GM18870 (cell line): ENCODE data around the gene FLYWCH2.
"Not testable (repeated sequence)": the region's sequence is repeated elsewhere in the genome, so short reads cannot be mapped to it uniquely, and the experiment has no call there.

ENCODE experiments used
- ATAC-seq: cut with Tn5 transposase; IDR thresholded peaks from one replicate; pipeline ENCODE4 v1.9.1; 2021; ENCODE audit warnings: moderate library complexity; ENCODE audit not compliant: unreplicated experiment

Gene FLYWCH2

DNA sequence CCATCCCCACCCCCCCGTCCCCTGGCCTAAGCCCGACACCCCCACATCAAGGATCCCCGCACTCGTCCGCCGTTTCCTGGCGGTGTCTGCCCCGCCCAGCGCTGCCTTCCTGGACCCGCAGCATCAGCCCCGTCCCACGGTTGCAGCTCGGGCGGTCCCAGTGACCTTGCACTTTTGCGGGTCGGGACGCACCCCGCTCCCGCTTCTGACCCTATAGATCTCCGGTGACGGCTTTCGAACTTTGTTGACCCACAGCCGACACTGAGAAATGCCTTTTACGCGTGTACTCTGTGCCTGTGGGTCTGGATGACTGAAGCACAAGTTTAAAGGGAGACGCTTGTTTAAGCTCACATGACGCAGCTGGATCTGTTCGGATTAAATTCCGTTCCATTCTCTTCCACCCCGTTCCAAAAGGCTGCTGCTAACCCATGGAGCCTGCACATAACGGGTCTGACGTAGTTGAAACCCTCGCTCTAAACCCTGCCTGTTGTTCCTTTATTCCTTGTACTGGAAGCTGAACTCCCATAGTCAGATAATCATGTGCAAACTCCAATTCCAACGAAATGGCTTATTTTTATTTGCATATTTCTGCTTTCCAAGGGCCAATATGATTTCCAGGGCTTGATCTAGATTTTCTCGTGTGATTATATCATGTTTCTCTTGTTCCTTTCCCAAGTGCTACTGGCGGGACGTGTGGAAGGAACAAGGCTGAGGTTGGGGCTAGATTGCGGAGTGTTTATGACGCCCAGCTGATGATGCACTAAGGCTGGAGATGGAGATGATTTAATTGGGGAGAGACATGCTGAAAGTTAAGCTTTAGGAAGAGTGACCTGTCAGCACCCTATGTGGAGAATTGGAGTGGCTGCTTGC lies 29.6 kb downstream of the FLYWCH2 start:
- ATAC-seq = no peak

DNA sequence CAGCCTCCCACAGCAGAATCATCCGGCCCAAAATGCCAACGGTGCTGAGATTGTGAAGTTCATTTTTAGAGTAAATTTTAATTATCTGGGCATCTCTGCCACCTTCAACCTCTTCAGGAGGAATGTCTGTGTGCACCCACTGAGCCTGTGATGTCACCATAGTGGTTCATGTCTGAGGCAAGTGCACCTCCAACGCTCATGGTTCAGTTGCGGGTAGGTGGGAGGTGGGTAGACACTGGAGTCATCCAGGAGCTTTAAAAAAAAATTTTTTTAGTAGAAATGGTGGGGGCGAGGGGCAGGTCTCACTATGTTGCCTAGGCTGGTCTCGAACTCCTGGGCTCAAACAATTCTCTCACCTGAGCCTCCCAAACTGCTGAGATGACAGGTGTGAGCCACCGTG lies 30.6 kb downstream of the FLYWCH2 start:
- ATAC-seq = no peak

DNA sequence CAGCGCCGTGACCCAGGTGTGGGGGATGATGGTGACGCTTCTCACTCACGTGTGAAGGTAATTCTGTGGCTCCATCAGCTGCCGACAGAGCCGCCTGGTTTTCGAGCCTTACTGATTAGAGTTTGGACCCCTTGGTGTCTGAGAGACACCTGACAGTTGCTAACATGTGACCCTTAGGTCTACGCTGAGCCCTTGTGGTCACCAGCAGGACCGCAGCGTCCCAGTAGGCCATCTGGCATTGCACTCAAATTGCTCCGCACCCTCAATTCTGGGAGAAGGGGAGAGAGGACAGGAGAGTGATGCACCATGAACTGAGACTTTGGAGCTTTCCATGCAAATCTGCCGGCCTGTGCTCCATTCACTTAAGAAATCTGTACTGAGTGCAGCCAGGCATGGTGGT lies 31.2 kb downstream of the FLYWCH2 start:
- ATAC-seq = no peak

DNA sequence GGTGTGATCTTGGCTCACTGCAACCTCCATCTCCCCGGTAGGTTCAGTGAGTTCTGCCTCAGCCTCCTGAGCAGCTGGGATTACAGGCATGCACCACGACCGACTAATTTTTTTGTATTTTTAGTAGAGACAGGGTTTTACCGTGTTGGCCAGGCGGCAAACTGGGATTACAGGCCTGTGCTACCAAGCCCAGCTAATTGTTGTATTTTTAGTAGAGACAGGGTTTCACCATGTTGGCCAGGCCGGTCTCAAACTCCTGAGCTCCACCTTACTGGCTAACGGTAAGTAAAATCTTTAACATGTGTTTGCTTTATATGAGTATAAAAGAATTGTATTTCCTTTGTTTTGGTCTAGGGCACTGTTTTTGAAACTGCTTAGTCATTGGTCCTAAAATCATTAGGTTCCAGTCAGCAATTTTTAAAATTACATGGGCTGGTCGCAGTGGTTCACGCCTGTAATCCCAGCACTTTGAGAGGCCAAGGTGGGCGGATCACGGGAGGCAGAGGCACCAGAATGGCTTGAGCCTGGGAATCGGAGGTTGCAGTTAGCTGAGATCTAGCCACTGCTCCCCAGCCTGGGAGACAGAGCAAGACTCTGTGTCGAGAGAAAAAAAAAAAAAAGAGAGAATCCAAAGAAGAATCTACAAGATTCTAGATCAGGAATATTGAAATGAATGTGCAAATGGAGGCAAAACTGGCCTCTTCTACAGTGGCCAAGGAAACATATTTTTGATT lies 32.3 kb downstream of the FLYWCH2 start:
- ATAC-seq = no peak

DNA sequence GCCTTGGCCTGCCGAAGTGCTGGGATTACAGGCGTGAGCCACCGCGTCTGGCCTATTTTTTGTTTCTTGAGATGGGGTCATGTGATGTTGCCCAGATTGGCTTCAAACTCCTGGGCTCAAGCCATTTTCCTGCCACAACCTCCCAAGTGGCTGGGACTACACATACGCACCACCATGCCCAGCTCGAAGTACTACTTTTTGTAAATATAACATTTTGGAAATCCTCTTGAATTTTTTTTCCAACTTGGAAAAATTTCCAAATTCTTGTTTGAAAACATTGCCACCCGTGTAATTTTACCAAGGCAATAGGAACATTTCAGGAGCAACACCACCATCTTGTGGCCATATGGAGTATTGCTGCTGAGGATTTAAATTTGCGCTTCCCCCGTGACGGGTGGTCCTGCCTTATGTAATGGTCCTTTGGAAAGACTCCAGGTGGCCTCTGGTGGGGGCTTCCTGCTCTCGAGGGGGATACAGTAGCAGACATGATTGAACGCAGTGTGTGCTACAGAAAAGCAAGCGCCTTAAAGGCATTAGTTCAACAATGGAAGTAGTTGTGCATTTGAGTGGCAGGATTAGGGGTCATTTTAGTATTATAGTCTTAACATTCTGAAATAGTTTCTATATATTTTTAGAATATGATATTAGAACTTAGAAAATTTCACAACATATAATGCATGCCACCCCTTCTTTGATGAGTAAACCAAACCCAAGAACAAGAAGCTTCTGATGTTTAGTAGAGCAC lies 36.7 kb downstream of the FLYWCH2 start:
- no peak for ATAC-seq

DNA sequence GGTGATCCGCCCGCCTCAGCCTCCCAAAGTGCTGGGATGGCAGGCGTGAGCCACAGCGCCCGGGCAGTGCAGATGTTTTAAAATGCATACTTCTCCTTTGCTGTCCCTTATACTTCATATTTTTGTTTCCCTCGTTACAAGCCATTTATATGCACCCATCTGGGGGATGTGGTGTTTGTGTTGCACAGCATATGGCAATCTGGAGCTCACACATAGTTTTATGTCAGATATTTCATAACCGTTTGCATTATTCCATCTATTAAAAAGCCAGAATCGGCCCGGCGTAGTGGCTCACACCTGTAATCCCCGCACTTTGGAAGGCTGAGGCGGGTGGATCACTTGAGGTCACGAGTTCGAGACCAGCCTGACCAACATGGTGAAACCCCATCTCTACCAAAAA lies 40.5 kb downstream of the FLYWCH2 start:
- ATAC-seq = no peak

DNA sequence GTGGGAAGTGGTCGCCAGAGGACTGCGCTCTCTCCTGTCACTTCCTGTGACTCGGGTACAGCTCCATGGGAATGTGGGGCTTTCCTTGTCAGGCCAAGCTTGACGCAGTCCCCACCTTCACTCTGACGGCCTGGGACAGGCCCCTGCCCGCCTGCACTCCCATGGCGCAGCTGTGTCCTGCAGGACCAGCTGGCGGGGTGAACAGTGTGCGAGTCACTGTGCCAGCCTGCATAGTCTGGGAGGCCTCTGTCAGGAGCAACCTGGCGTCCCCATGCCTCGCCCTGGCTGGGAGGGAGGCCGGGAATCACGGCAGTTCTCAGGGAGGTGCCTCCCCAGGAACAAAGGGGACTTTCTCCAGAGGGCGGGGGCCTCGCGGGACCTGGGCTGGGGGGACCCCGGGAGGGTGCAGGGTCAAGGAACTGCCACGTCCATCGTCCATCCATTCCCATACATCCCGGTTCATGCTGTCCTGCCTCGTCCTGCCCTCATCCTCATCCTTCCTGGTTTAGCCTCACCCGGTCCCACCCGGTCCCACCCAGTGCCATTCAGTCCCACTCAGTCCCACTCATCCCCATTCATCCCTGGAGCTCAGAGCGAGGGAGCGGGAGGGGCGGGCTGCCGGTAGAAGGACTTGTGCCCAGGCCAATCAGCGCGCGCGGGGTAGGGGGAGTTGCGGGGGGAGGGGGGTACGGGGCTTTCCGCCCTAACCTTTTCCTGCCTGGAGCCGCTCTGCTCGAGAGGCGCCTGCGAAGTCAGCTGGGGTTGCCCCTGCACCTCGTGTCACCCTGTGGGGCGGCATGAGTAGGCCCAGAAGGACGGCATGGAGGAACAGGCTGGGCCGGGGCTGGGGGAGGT lies 42.1 kb downstream of the FLYWCH2 start:
- no peak for ATAC-seq

DNA sequence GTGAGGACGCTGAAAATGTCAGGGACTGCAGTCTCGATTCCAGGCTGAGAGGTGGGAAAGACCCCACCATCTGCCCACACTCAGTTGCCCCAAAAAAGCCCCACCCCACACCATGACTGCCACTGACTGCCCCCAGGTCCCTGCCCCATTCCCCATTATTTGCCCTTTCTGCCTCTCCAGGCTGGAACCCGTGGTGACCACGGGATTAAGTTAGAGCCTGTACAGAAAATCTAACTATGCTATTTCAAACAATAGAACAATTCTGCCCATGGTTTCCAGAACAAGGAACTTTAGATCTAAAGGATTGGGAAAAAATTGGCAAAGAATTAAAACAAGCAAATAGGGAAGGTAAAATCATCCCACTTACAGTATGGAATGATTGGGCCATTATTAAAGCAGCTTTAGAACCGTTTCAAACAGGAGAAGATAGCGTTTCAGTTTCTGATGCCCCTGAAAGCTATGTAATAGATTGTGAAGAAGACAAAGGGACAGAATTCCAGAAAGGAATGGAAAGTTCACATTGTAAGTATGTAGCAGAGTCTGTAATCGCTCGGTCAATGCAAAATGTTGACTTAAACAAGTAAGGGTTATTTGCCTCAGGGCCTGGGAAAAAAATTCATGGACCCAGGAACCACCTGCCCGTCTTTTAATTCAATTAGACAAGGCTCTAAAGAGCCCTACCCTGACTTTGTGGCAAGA lies 43.1 kb downstream of the FLYWCH2 start:
- no peak for ATAC-seq

DNA sequence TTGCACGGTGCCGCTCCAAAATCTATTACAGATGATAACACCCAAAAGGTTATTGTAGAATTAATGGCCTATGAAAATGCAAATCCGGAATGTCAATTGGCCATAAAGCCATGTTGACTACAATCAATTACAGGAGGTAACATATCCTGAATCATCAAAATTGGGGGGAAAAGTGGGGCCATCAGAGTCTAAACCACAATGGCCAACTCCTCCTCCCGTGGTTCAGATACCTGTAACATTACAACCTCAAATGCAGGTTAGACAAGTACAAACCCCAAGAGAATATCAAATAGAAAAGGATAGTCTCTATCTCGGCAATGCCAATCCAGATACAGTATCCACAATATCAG lies 43.6 kb downstream of the FLYWCH2 start:
- ATAC-seq = no peak

DNA sequence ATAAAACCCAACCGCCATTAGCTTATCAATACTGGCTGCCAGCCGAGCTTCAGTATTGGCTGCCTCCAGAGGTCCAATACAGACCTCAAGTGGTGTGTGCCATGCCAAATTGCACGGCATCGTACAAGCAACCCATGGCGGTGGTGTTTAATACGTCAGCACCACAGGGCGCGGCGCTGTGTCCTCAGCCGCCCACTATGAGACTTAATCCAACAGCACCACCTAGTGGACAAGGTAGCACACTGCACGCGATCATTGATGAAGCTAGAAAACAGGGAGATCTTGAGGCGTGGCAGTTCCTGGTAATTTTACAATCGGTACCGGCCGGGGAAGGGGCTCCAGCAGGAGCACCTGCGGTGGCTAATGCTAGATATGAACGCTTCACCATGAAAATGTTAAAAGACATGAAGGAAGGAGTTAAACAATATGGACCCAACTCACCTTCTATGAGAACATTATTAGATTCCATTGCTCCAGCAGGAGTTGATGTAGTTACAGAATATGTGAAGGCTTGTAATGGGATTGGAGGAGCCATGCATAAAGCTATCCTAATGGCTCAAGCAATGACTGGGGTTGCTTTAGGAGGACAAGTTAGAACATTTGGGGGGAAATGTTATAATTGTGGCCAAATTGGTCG lies 44.1 kb downstream of the FLYWCH2 start:
- ATAC-seq = no peak

DNA sequence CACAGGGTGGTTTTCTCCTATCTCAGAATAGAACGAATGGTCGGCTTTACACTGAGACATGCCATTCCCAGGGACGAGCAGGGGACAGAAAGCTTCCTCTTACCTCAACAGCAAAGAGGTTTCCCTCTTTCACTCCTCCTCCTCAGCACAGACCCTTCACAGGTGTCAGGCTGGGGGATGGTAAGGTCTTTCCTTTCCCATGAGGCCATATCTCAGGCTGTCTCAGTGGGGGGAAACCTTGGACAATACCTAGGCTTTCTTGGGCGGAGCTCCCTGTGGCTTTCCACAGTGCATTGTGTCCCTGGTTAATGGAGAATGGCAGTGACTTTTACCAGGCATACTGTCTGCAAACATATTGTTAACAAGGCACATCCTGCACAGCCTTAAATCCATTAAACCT lies 45.1 kb downstream of the FLYWCH2 start:
- not testable (repeated sequence) for ATAC-seq

DNA sequence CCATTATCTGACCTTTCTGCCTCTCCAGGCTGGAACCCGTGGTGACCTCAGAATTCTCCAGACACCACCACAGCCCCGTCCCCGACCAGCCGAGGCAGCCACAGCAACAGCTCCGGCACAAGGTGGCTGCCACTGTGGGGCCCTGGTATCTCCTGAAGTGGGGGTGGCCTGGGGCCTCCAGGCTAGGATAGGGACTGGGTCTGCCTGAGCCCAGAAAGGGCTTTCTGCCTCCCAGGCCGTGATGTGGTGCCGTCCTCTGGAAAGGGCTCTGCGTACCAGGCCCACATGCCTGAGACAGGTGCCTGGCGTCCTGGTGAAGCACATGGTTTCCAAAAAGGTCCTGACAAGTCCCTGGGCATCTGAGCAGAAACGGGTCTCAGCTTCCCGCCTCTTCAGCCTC lies 45.8 kb downstream of the FLYWCH2 start:
- no peak for ATAC-seq

DNA sequence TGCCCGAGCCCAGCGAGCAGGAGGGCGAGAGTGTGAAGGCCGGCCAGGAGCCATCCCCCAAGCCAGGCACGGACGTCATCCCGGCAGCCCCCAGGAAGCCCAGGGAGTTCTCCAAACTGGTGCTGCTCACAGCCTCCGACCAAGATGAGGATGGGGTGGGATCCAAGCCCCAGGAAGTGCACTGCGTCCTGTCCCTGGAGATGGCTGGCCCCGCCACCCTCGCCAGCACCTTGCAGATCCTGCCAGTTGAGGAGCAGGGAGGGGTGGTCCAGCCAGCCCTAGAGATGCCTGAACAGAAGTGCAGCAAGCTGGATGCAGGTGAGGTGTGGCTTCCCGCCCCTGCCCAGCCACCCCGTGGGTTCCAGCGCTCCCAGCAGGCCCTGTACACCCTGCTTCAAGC lies 46.7 kb downstream of the FLYWCH2 start:
- no peak for ATAC-seq

DNA sequence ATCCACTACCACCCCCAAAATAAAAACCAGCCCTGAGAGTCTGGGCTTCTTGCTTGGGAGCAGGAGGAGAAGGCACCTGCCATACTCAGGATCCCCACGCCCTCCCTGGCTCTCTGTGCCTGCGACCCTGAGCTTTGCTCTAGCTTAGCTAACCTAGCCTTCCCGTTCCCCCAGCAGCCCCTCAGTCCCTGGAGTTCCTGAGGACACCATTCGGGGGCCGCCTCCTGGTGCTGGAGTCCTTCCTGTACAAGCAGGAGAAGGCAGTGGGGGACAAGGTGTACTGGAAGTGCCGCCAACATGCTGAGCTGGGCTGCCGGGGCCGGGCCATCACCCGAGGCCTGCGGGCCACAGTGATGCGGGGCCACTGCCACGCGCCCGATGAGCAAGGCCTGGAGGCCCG lies 47.2 kb downstream of the FLYWCH2 start:
- no peak for ATAC-seq

DNA sequence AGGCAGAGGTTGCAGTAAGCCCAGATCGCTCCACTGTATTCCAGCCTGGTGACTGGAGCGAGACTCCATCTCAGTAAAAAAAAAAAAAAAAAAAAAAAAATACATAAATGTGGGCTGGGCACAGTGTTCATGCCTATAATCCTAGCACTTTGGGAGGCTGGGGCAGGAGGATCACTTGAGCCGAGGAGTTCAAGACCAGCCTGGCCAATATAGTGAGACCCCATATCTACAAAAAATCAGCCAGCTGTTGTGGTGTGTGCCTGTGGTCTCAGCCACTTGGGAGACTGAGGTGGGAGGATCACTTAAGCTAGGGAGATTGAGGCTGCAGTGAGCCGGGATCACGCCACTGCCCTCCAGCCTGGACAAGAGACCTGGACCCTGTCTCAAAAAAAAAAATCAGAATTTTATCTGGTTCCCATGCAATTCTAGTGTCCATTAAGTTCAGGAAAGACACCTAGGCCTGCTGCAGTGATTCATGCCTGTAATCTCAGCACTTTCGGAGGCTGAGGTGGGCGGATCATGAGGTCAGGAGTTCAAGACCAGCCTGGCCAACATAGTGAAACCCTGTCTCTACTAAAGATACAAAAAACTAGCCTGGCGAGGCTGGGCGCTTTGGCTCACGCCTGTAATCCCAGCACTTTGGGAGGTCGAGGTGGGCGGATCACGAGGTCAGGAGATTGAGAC lies 48.4 kb downstream of the FLYWCH2 start:
- not testable (repeated sequence) for ATAC-seq

DNA sequence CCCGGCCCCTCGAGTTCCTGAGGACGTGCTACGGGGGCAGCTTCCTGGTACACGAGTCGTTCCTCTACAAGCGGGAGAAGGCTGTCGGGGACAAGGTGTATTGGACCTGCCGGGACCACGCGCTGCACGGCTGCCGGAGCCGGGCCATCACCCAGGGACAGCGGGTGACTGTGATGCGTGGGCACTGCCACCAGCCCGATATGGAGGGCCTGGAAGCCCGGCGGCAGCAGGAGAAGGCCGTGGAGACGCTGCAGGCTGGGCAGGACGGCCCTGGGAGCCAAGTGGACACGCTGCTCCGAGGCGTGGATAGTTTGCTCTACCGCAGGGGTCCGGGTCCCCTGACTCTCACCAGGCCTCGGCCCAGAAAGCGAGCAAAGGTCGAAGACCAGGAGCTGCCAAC lies 50.1 kb downstream of the FLYWCH2 start:
- no peak for ATAC-seq

DNA sequence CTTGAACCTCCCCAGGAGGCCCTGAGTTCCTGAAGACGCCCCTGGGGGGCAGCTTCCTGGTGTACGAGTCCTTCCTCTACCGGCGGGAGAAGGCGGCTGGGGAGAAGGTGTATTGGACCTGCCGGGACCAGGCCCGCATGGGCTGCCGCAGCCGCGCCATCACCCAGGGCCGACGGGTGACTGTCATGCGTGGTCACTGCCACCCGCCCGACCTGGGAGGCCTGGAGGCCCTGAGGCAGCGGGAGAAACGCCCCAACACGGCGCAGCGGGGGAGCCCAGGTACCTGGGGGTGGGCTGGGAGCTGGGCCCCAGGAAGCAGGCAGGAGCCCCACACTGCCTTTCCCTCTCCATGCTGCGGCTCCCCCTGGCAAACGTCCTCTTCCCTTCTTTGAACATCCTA lies 50.7 kb downstream of the FLYWCH2 start:
- no peak for ATAC-seq

DNA sequence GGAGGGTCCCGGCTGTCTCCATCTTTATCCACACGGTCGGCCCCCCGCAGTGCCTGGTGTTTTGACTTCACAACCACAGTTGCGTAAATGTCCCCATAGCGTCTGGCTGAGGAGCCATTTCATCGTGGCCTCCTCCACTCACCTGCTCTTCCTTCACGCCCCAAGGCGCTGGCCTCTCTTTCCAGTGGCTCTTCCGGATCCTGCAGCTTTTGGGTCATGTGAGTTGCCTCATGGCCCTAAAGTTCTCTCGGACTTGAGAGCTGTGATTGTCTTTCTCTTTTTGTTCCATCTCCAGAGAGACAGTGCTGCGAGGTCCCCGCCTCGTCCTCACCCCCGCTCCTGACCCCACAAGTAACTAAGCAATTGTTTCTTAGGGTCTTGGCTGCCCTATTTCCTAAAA lies 51.4 kb downstream of the FLYWCH2 start:
- no peak for ATAC-seq

DNA sequence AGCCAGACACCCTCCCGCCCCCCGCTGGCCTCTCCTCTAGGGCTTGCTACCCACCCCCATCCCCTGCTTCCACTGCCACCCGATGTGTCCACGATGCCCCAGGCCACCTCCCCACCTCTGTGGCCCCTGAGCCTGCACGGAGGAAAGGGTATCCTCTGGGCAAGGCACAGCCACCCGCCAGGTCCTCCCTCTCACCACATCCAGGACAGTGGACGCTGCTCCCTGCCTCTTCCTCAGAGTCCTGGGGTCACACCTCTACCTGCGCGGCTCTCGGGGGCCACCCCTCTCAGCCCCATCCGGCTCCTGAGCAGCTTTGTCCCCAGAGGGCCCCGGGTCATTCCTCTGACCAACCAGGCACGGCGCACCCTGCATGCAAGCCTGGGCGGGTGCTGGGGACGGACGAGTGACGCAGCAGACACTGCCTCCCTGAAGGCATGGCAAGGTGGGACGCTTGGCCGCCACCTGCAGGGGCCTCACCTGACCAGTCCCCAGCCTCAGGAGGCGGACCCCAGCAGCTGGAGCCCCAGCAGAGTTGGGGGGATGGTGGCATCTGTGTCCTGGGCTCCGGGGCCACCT lies 53.5 kb downstream of the FLYWCH2 start:
- no peak for ATAC-seq
